HCT116 (cell line): ENCODE measurements around the gene ZBTB47. TPM values are rescaled to one million over a fixed set of nuclear protein-coding genes. Genes with fewer than 3 reads are reported as not detected.

ENCODE experiments used
- ATAC-seq: fragments of 200-7000 bp; cut with Tn5 transposase; 2 replicates; pipeline ENCODE4 v1.9.1; 2020; ENCODE audit warnings: mild to moderate bottlenecking, moderate library complexity
- BruUV-seq: library from RNA; stranded (reverse); fragments of 400-500 nt; replicated peaks from 2 replicates; lab custom pipeline; 2021; lab: Mats Ljungman, UMichigan
- CTCF ChIA-PET: fragments of 300-600 bp; sonication (Branson Sonifier 250); formaldehyde crosslinking; loops from one replicate; lab custom pipeline; 2021; ENCODE audit warnings: antibody characterized with exemption; lab: Charles Lee
- POLR2A ChIA-PET: fragments of 300-600, 350-600 bp; sonication (Branson Sonifier 250); formaldehyde crosslinking; loops from one replicate; lab custom pipeline; 2021; ENCODE audit warnings: antibody characterized with exemption; lab: Charles Lee
- RAD21 ChIA-PET, 2 experiments: fragments of 300-600 bp; sonication (Branson Sonifier 250); formaldehyde crosslinking; loops; one replicate each; lab custom pipeline; 2023; ENCODE audit warnings: low total read pairs in 2 of 2; ENCODE audit not compliant: uncharacterized antibody in 2 of 2, unreplicated experiment in 2 of 2, low non-redundant PET in 1 of 2; lab: Charles Lee
- DNase-seq: peaks from one replicate; pipeline ENCODE4 v3.0.0-alpha.2; 2010; ENCODE audit warnings: low read depth, low spot score
- H2AFZ ChIP-seq: fragments of 200-600 bp; shearing (Covaris generic), sonication (generic); 2 replicates; pipeline ENCODE4 v1.6.1; 2017; ENCODE audit warnings: low read depth, mixed run types, mixed read lengths, antibody characterized with exemption, low read length; ENCODE audit not compliant: poor library complexity, severe bottlenecking
- H3K27ac ChIP-seq: 2 replicates; pipeline ENCODE4 v1.5.1; 2012; ENCODE audit warnings: low read depth, low read length
- H3K27me3 ChIP-seq: fragments of 200-600 bp; sonication (generic); 2 replicates; pipeline ENCODE4 v1.6.1; 2016; ENCODE audit warnings: mixed run types, low read length, mixed read lengths; ENCODE audit not compliant: insufficient read depth
- H3K36me3 ChIP-seq, 2 experiments: fragments of 200-500 bp in 1 of 2; fragments of 200-600 bp in 1 of 2; sonication (Bioruptor generic) in 1 of 2; sonication (generic) in 1 of 2; 2 replicates each; pipeline versions ENCODE4 v1.5.1 to v1.6.1; 2014 to 2016; ENCODE audit warnings: low read length in 2 of 2, inconsistent platforms in 1 of 2, mixed read lengths in 1 of 2, mixed run types in 1 of 2; ENCODE audit not compliant: insufficient read depth in 2 of 2, control insufficient read depth in 1 of 2
- H3K4me1 ChIP-seq, 2 experiments: fragments of 200-600 bp in 1 of 2; sonication (generic) in 1 of 2; 2 replicates each; pipeline versions ENCODE4 v1.5.1 to v1.6.1; 2012 to 2017; ENCODE audit warnings: low read length in 2 of 2, inconsistent platforms in 1 of 2, mild to moderate bottlenecking in 1 of 2, mixed read lengths in 1 of 2, mixed run types in 1 of 2, moderate library complexity in 1 of 2; ENCODE audit not compliant: insufficient read depth in 2 of 2, control insufficient read depth in 1 of 2
- H3K4me2 ChIP-seq: fragments of 200-600 bp; sonication (generic); 2 replicates; pipeline ENCODE4 v1.6.1; 2017; ENCODE audit warnings: mixed run types, low read length, mixed read lengths
- H3K4me3 ChIP-seq, 2 experiments: fragments of 200-600 bp in 1 of 2; sonication (generic) in 1 of 2; replicated peaks in 1 of 2; 2 replicates each; pipeline ENCODE4 v1.5.1; 2011 to 2016; ENCODE audit warnings: low read length in 2 of 2, control low read depth in 1 of 2, low read depth in 1 of 2, mild to moderate bottlenecking in 1 of 2, mixed read lengths in 1 of 2, mixed run types in 1 of 2
- H3K79me2 ChIP-seq: fragments of 200-600 bp; sonication (generic); 2 replicates; pipeline ENCODE4 v1.6.1; 2017; ENCODE audit warnings: mild to moderate bottlenecking, mixed run types, low read length, moderate library complexity, mixed read lengths; ENCODE audit not compliant: insufficient read depth
- H3K9ac ChIP-seq: fragments of 200-600 bp; sonication (generic); 2 replicates; pipeline ENCODE4 v1.6.1; 2016; ENCODE audit warnings: low read length, mixed read lengths
- H3K9me2 ChIP-seq: fragments of 200-600 bp; sonication (generic), shearing (Covaris generic); 2 replicates; pipeline ENCODE4 v1.6.1; 2017; ENCODE audit warnings: mixed run types, mild to moderate bottlenecking, moderate library complexity; ENCODE audit not compliant: insufficient read depth
- H3K9me3 ChIP-seq, 2 experiments: fragments of 200-500 bp in 1 of 2; fragments of 200-600 bp in 1 of 2; sonication (Bioruptor generic) in 1 of 2; sonication (generic) in 1 of 2; 2 replicates each; pipeline ENCODE4 v1.6.1; 2014 to 2017; ENCODE audit warnings: low read length in 2 of 2, mixed read lengths in 2 of 2, inconsistent platforms in 1 of 2, low read depth in 1 of 2, mild to moderate bottlenecking in 1 of 2, mixed run types in 1 of 2, moderate library complexity in 1 of 2; ENCODE audit not compliant: control insufficient read depth in 1 of 2, insufficient read depth in 1 of 2
- H4K20me1 ChIP-seq: fragments of 200-600 bp; sonication (generic), shearing (Covaris generic); 2 replicates; pipeline ENCODE4 v1.6.1; 2017; ENCODE audit warnings: mixed run types, mild to moderate bottlenecking, moderate library complexity; ENCODE audit not compliant: insufficient read depth
- CBX3 ChIP-seq: IDR thresholded peaks from 2 replicates; pipeline ENCODE4 v1.6.1; 2012; ENCODE audit warnings: low read depth
- EZH2phosphoT487 ChIP-seq: fragments of 200-600 bp; IDR thresholded peaks from 2 replicates; pipeline ENCODE4 v1.6.1; 2018; ENCODE audit warnings: antibody characterized with exemption, borderline replicate concordance
- POLR2AphosphoS5 ChIP-seq: IDR thresholded peaks from 2 replicates; pipeline ENCODE4 v1.6.1; 2011; ENCODE audit warnings: mild to moderate bottlenecking, low read depth, low read length, moderate library complexity
- REST ChIP-seq: IDR thresholded peaks from 2 replicates; pipeline ENCODE4 v1.6.1; 2012; ENCODE audit warnings: low read depth
- SP1 ChIP-seq: IDR thresholded peaks from 2 replicates; pipeline ENCODE4 v1.6.1; 2012; ENCODE audit warnings: low read depth
- SRF ChIP-seq: IDR thresholded peaks from 2 replicates; pipeline ENCODE4 v1.6.1; 2012; ENCODE audit warnings: low read depth
- TCF7L2 ChIP-seq: IDR thresholded peaks from 2 replicates; pipeline ENCODE4 v1.7.0; 2011; ENCODE audit warnings: borderline replicate concordance, inconsistent platforms; ENCODE audit not compliant: insufficient read depth, insufficient read length; ENCODE audit errors: extremely low read depth
- ZFX ChIP-seq: fragments of 450-650 bp; IDR thresholded peaks from 2 replicates; pipeline ENCODE4 v1.6.1; 2017
- intact Hi-C: fragments of 100-400 bp; cut with micrococcal nuclease; formaldehyde crosslinking; loops from 2 replicates; pipeline ENCODE4 v1.10.0; 2022
- total RNA-seq: library from RNA; stranded (reverse); gene quantifications from one replicate; pipeline ENCODE4 v1.2.1, GENCODE V29; 2021; ENCODE audit not compliant: unreplicated experiment
- TF ChIP-seq, protein P1 (sequence below): IDR thresholded peaks from 2 replicates; pipeline ENCODE4 v1.6.1; 2011; ENCODE audit warnings: mild to moderate bottlenecking, low read length, moderate library complexity; ENCODE audit not compliant: insufficient replicate concordance; ENCODE audit errors: extremely low read depth

ZBTB47 gene
- total RNA-seq, 1 experiment from 2014 or later, result 6.3 TPM

GRCh38 chr3:42703695-42704025 is 50.2 kb downstream of the ZBTB47 start:
- H4K20me1 ChIP-seq, result no peaks in the 10 kb centered on the region
- H3K27me3 ChIP-seq, result no peaks in the 10 kb centered on the region
- H3K9ac ChIP-seq, result no peak overlapping the region
- no peak for ATAC-seq
- H3K36me3 ChIP-seq, result no peaks in the 10 kb centered on the region
- no peaks in the 10 kb centered on the region for H3K9me2 ChIP-seq
- no peak overlapping the region for H2AFZ ChIP-seq
- CTCF ChIA-PET, result no interaction called here
- no peak overlapping the region for H3K4me2 ChIP-seq
- H3K4me3 ChIP-seq, result no peak overlapping the region
- no TSS peak for BruUV-seq
- intact Hi-C loops, result no loop called here
- H3K79me2 ChIP-seq, result no peaks in the 10 kb centered on the region
- DNase-seq, result no peak
- RAD21 ChIA-PET, result no interaction called here
- no peaks in the 10 kb centered on the region for H3K9me3 ChIP-seq
- TF ChIP-seq REST, result no peak
- TF ChIP-seq EZH2phosphoT487, result no peak
- TF ChIP-seq TCF7L2, result no peak
- TF ChIP-seq, protein P1, sequence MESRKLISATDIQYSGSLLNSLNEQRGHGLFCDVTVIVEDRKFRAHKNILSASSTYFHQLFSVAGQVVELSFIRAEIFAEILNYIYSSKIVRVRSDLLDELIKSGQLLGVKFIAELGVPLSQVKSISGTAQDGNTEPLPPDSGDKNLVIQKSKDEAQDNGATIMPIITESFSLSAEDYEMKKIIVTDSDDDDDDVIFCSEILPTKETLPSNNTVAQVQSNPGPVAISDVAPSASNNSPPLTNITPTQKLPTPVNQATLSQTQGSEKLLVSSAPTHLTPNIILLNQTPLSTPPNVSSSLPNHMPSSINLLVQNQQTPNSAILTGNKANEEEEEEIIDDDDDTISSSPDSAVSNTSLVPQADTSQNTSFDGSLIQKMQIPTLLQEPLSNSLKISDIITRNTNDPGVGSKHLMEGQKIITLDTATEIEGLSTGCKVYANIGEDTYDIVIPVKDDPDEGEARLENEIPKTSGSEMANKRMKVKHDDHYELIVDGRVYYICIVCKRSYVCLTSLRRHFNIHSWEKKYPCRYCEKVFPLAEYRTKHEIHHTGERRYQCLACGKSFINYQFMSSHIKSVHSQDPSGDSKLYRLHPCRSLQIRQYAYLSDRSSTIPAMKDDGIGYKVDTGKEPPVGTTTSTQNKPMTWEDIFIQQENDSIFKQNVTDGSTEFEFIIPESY, result no peak
- no peak for TF ChIP-seq ZFX
- TF ChIP-seq SRF, result no peak
- no peak for TF ChIP-seq CBX3
- TF ChIP-seq POLR2AphosphoS5, result no peak
- no peak for TF ChIP-seq SP1
- H3K4me1 ChIP-seq, result no peaks in the 10 kb centered on the region
- no peak overlapping the region for H3K27ac ChIP-seq
- POLR2A ChIA-PET, result no interaction called here
